Uterus (tissue), 4 donors: ENCODE measurements around the gene CHCHD4. TPM values are rescaled to one million over a fixed set of nuclear protein-coding genes. Genes with fewer than 3 reads are reported as not detected.

Experiments used
- DNase-seq, 2 donors: peaks; one replicate each; pipeline ENCODE4 v3.0.0-alpha.2; 2019 to 2020
- H3K27ac ChIP-seq, 2 donors: fragments of 200-600 bp; sonication (generic); 1 replicate in 1 of 2; 2 replicates in 1 of 2; pipeline ENCODE4 v1.5.1; 2016 to 2018
- H3K27me3 ChIP-seq, 2 donors: fragments of 200-600 bp; sonication (generic); one replicate each; pipeline ENCODE4 v1.5.1; 2018 to 2019; ENCODE audit warnings: control low read depth in 1 of 2
- H3K36me3 ChIP-seq, 2 donors: fragments of 200-600 bp; sonication (generic); one replicate each; pipeline ENCODE4 v1.5.1; 2019; ENCODE audit warnings: control low read depth in 1 of 2
- H3K4me1 ChIP-seq, 2 donors: fragments of 200-600 bp; sonication (generic); one replicate each; pipeline ENCODE4 v1.5.1; 2018 to 2019; ENCODE audit warnings: control low read depth in 1 of 2
- H3K4me3 ChIP-seq, 2 donors: fragments of 200-600 bp; sonication (generic); 1 replicate in 1 of 2; 2 replicates in 1 of 2; pipeline ENCODE4 v1.5.1; 2018 to 2019; ENCODE audit warnings: mild to moderate bottlenecking in 1 of 2
- H3K9me3 ChIP-seq, 2 donors: fragments of 200-600 bp; sonication (generic); one replicate each; pipeline ENCODE4 v1.5.1; 2019; ENCODE audit warnings: control low read depth in 1 of 2
- POLR2A ChIP-seq, 2 donors: fragments of 450-650 bp; IDR thresholded peaks; one replicate each; pipeline ENCODE4 v1.6.1; 2016; ENCODE audit warnings: antibody characterized with exemption in 2 of 2, mild to moderate bottlenecking in 1 of 2, moderate library complexity in 1 of 2
- intact Hi-C: fragments of 100-400 bp; cut with DNase I; formaldehyde crosslinking; loops from one replicate; pipeline ENCODE4 v1.15.1; 2023; ENCODE audit warnings: low total_unique reads
- total RNA-seq, 4 donors: library from RNA; depleted of rRNA in 3 of 4; stranded (reverse); fragments of >200 nt in 3 of 4; gene quantifications; one replicate each; pipeline versions ENCODE4 v1.1.0 to v1.2.4, GENCODE V29; 2014 to 2023
- TF ChIP-seq, protein P1 (sequence below), 4 experiments: fragments of 200-600 bp in 2 of 4; fragments of 450-650 bp in 2 of 4; sonication (generic) in 2 of 4; IDR thresholded peaks; one replicate each; pipeline ENCODE4 v1.5.1; 2016 to 2019; ENCODE audit warnings: antibody characterized with exemption in 4 of 4, mild to moderate bottlenecking in 2 of 4, moderate library complexity in 1 of 4
- donor health status: DM: yes; HTN: yes; CAD: no.

Gene CHCHD4
- total RNA-seq, 4 donors from 2014 or later: 6.2 to 12.0 (median 7.8) TPM

DNA sequence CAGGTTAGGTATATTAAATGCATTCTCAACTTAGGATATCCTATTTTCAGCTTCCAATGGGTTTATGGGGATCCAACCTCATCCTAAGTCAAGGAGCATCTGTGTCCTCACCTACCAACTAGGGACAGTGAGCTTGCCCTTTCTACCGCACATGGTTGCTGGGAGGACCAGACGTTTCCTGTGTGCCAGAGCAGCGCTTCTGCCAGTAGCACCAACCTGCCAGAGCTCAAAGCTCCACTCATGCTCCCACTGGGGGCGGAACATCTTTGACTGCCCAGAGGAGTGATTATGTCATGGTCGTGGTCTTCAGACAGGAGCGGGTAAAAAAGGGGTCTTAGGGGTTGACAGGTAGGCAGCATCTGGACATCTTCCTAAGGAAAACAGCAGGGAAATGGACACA, 29.0 kb upstream of the CHCHD4 start:
- intact Hi-C loops: no loop called here
- no peak for TF ChIP-seq POLR2A (IDR thresholded peaks at IDR 0.05)
- TF ChIP-seq, protein P1, sequence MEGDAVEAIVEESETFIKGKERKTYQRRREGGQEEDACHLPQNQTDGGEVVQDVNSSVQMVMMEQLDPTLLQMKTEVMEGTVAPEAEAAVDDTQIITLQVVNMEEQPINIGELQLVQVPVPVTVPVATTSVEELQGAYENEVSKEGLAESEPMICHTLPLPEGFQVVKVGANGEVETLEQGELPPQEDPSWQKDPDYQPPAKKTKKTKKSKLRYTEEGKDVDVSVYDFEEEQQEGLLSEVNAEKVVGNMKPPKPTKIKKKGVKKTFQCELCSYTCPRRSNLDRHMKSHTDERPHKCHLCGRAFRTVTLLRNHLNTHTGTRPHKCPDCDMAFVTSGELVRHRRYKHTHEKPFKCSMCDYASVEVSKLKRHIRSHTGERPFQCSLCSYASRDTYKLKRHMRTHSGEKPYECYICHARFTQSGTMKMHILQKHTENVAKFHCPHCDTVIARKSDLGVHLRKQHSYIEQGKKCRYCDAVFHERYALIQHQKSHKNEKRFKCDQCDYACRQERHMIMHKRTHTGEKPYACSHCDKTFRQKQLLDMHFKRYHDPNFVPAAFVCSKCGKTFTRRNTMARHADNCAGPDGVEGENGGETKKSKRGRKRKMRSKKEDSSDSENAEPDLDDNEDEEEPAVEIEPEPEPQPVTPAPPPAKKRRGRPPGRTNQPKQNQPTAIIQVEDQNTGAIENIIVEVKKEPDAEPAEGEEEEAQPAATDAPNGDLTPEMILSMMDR (IDR thresholded peaks at IDR 0.05): no peak
- no peak for DNase-seq
- Histone ChIP-seq H3K4me1 (no peaks in the 10 kb centered on the region), H3K9me3 (no peaks in the 10 kb centered on the region), H3K27me3 (no peaks in the 10 kb centered on the region), H3K27ac (no peak overlapping the region), H3K4me3 (no peak overlapping the region), H3K36me3 (no peaks in the 10 kb centered on the region)

DNA sequence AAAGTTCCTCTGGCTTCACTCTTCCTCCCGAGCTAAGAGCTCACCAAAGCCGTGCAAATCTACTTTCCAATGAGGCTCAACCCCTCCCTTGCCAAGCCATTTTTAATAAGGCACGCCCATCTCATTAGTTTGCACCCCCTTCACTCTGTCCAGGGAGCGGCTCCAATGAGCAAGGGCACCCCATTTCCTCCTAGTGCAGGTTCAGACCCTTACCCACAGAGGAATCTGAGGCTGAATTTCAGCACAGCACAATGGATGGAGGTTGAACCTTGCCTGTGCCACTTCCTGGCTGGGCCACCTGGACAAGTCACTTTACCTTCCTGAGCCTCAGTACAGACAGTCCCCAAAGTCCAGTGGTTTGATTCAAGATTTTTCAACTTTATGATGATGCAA, 28.3 kb upstream of the CHCHD4 start:
- Histone ChIP-seq H3K9me3 (no peaks in the 10 kb centered on the region), H3K4me3 (no peak overlapping the region), H3K27ac (no peak overlapping the region), H3K36me3 (no peaks in the 10 kb centered on the region), H3K27me3 (no peaks in the 10 kb centered on the region), H3K4me1 (no peaks in the 10 kb centered on the region)
- intact Hi-C loops: no loop called here
- TF ChIP-seq, protein P1 (IDR thresholded peaks at IDR 0.05): no peak
- no peak for TF ChIP-seq POLR2A (IDR thresholded peaks at IDR 0.05)
- no peak for DNase-seq

DNA sequence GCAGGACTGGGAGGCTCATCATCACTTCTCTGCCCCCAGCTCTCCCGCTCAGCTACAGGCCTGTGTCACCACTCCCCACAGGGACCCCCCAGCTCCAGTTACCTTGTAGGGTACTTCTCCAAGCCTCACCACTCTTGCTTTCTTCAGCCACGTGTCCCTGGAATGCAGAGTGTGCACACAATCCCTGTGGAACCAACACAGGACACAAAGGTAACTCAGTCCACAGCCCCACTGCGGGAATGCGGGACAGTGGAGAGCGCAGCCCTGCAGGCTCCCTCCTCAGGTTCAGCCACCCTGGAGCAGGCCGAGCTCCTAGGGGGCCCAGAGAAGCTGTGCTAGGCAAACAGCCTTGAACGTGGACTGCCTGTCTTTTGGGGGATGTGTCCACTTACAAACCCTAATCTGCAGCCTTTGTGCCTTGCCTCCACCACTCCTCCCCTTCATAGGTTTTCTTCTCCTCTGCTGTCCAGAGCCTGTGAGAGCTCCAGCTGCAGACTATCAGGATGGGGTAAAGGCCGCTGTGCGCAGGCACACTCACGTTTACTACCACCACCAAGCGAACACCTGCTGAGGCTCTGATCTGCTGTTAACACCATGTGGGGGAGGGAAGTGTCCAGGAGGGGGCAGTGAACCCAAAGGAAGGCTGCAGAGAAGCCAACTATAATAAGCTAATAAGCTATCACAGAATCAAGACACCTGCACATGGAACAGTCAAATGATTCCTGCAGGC, 27.7 kb upstream of the CHCHD4 start:
- H3K4me3 ChIP-seq: no peak overlapping the region
- DNase-seq: no peak
- H3K9me3 ChIP-seq: no peaks in the 10 kb centered on the region
- H3K27ac ChIP-seq: no peak overlapping the region
- H3K4me1 ChIP-seq: no peaks in the 10 kb centered on the region
- no peaks in the 10 kb centered on the region for H3K36me3 ChIP-seq
- no peaks in the 10 kb centered on the region for H3K27me3 ChIP-seq
- TF ChIP-seq, protein P1 (IDR thresholded peaks at IDR 0.05): no peak
- no peak for TF ChIP-seq POLR2A (IDR thresholded peaks at IDR 0.05)
- intact Hi-C loops: no loop called here

DNA sequence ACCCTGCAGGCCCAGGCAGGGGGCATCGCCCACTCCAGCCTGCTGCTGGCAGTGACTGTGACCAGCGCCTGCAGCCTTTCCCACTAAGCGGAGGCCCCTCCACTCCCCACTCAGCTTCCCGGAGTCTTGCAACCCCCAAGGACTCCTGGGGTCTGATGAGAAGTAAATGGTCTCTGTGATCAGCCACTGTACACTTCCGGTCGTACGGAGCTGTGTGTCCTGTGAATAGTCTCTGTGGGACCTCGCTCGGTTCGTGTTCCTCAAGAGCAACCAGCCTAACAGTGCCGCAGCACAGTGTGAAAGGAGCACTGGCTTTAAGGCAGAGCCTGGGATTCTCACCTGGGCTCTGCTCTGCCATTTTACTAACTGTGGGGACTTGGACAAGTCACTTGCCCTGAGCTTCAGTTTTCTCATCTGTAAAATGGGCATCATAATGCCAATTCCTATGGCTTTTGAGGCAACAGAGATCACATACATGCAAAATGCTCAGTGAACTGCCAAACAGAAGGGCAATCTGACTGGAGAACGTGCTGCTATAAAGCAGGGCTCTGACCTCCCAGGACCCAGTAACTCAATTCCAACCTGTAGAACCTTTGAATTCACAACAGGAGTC, 26.9 kb upstream of the CHCHD4 start:
- Histone ChIP-seq H3K9me3 (no peaks in the 10 kb centered on the region), H3K27me3 (no peaks in the 10 kb centered on the region), H3K4me3 (no peak overlapping the region), H3K27ac (no peak overlapping the region), H3K4me1 (no peaks in the 10 kb centered on the region), H3K36me3 (no peaks in the 10 kb centered on the region)
- DNase-seq: no peak
- no peak for TF ChIP-seq POLR2A (IDR thresholded peaks at IDR 0.05)
- TF ChIP-seq, protein P1 (IDR thresholded peaks at IDR 0.05): no peak
- intact Hi-C loops: no loop called here

DNA sequence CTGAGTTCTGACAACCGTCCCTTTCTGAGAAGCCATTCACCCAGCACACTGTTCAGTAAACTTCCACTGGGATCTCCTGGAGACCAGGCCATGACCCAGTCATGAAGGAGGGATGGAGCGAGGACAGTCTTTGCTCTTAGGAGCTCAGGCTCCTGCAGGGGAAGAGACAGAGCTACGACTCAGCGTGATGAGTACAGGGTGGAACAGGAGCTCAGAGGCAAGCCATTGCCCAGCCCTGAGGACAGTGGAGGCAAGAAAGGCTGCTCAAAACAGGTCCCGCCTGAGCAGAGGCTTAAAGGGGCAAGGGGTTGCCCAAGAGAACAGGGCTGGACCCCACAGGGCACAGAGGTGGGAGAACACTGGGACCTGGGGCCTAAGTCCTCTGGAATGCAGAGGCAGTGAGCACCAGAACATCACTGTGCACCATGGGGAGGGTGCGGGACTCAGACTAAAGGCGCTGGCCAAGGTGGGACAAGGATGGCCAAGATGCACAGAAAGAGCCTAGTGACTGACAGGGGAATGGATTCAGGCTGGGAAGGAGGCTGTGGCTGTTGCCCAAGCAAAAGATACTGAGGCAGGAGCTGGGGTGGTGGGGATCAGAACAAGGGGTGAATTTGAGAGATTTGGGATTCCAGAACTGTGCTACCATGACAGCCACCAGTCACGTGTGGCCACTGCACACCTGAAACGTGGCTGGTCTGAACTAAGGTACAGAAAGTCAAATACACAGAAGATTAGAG, 26.0 kb upstream of the CHCHD4 start:
- H3K4me1 ChIP-seq: peaks cover 0 to under 1% of the 10 kb centered on the region in 2 donors
- H3K36me3 ChIP-seq: no peaks in the 10 kb centered on the region
- no peaks in the 10 kb centered on the region for H3K9me3 ChIP-seq
- no peaks in the 10 kb centered on the region for H3K27me3 ChIP-seq
- DNase-seq: no peak
- TF ChIP-seq POLR2A (IDR thresholded peaks at IDR 0.05): no peak
- TF ChIP-seq, protein P1 (IDR thresholded peaks at IDR 0.05): no peak
- no peak overlapping the region for H3K27ac ChIP-seq
- intact Hi-C loops: no loop called here
- H3K4me3 ChIP-seq: no peak overlapping the region
